Endothelial cell of umbilical vein (primary cell): ENCODE results near the gene DGKK.

Experiments
- CTCF ChIP-seq, 2 donors: IDR thresholded peaks; 1 replicate in 1 of 2; 2 replicates in 1 of 2; pipeline ENCODE4 v1.5.1; 2011; ENCODE audit warnings: low read length in 2 of 2, mild to moderate bottlenecking in 2 of 2, moderate library complexity in 2 of 2, control low read depth in 1 of 2, inconsistent platforms in 1 of 2, low read depth in 1 of 2; ENCODE audit not compliant: insufficient read depth in 1 of 2; ENCODE audit errors: extremely low read depth in 1 of 2
- EZH2 ChIP-seq: IDR thresholded peaks from 2 replicates; pipeline ENCODE4 v1.6.1; 2012; ENCODE audit warnings: borderline replicate concordance, low read depth, mild to moderate bottlenecking, moderate library complexity, low read length, inconsistent platforms; ENCODE audit not compliant: severe bottlenecking
- JUN ChIP-seq: IDR thresholded peaks from 2 replicates; pipeline ENCODE4 v1.6.1; 2011; ENCODE audit warnings: borderline replicate concordance, low read depth; ENCODE audit not compliant: insufficient read length, insufficient read depth
- POLR2A ChIP-seq: IDR thresholded peaks from 2 replicates; pipeline ENCODE4 v1.6.1; 2012; ENCODE audit warnings: low read depth, mild to moderate bottlenecking, control low read depth, low read length
- POLR2AphosphoS5 ChIP-seq: IDR thresholded peaks from 2 replicates; pipeline ENCODE4 v1.6.1; 2012; ENCODE audit warnings: low read depth, mild to moderate bottlenecking, control low read depth, low read length, moderate library complexity; ENCODE audit not compliant: insufficient read depth

GRCh38 chrX:50327235-50327634 lies 143.4 kb downstream of the DGKK start:
- no peak for TF ChIP-seq CTCF (IDR thresholded peaks at IDR 0.05; ENCODE audit: extremely low read depth in 1 of 2, insufficient read depth in 1 of 2, low read depth in 1 of 2, low read length in 2 of 2)
- TF ChIP-seq EZH2: no peak
- TF ChIP-seq POLR2A: no peak
- no peak for TF ChIP-seq POLR2AphosphoS5
- TF ChIP-seq JUN: no peak
